ENCODE data around the gene OLFML2A.

Gene OLFML2A

GRCh38 chr9:124802426-124802825 lies 25.5 kb downstream of the OLFML2A start:
- H3K9ac ChIP-seq: no peak overlapping the region
- no peaks in the 10 kb centered on the region for H3K9me3 ChIP-seq (ENCODE audit: control insufficient read depth, low read length)
- H3K27ac ChIP-seq: no peak overlapping the region
- H2AFZ ChIP-seq: no peak overlapping the region
- no peaks in the 10 kb centered on the region for H3K27me3 ChIP-seq (ENCODE audit: control insufficient read depth, insufficient read depth, low read length)
- no peak for TF ChIP-seq CTCF (IDR thresholded peaks at IDR 0.05)
- H3K4me3 ChIP-seq (ENCODE audit: low read depth, low read length): no peak overlapping the region
- no peaks in the 10 kb centered on the region for H3K36me3 ChIP-seq (ENCODE audit: control insufficient read depth, insufficient read depth, low read length)
- no peaks in the 10 kb centered on the region for H3K4me1 ChIP-seq
- H3K79me2 ChIP-seq: no peaks in the 10 kb centered on the region
- no peak overlapping the region for H3K4me2 ChIP-seq (ENCODE audit: low read length)

- no peaks in the 10 kb centered on the region for H3K9me3 ChIP-seq (ENCODE audit: control insufficient read depth, low read length)
- no peak overlapping the region for H2AFZ ChIP-seq
- H3K4me2 ChIP-seq (ENCODE audit: low read length): no peak overlapping the region
- TF ChIP-seq CTCF (IDR thresholded peaks at IDR 0.05): no peak
- no peaks in the 10 kb centered on the region for H3K4me1 ChIP-seq
- no peak overlapping the region for H3K27ac ChIP-seq
- H3K9ac ChIP-seq: no peak overlapping the region
- no peaks in the 10 kb centered on the region for H3K27me3 ChIP-seq (ENCODE audit: control insufficient read depth, insufficient read depth, low read length)
- no peaks in the 10 kb centered on the region for H3K79me2 ChIP-seq
- no peaks in the 10 kb centered on the region for H3K36me3 ChIP-seq (ENCODE audit: control insufficient read depth, insufficient read depth, low read length)
- H3K4me3 ChIP-seq (ENCODE audit: low read depth, low read length): no peak overlapping the region
Measured at GRCh38 chr9:124803911-124804310, 27.0 kb downstream of the OLFML2A start.

- H3K9me3 ChIP-seq (ENCODE audit: control insufficient read depth, low read length): no peaks in the 10 kb centered on the region
Measured at GRCh38 chr9:124805186-124805585, 28.3 kb downstream of the OLFML2A start.

GRCh38 chr9:124808246-124808956 lies 31.5 kb downstream of the OLFML2A start:
- Histone ChIP-seq H3K4me2 (ENCODE audit: low read length) (no peak overlapping the region), H3K27me3 (ENCODE audit: control insufficient read depth, insufficient read depth, low read length) (no peaks in the 10 kb centered on the region), H3K4me3 (ENCODE audit: low read depth, low read length) (no peak overlapping the region), H3K4me1 (no peaks in the 10 kb centered on the region), H2AFZ (no peak overlapping the region), H3K9me3 (ENCODE audit: control insufficient read depth, low read length) (no peaks in the 10 kb centered on the region), H3K79me2 (no peaks in the 10 kb centered on the region), H3K27ac (no peak overlapping the region), H3K36me3 (ENCODE audit: control insufficient read depth, insufficient read depth, low read length) (no peaks in the 10 kb centered on the region), H3K9ac (no peak overlapping the region)
- no peak for TF ChIP-seq CTCF (IDR thresholded peaks at IDR 0.05)

More at GRCh38 chr9:124805186-124805585, 28.3 kb downstream of the OLFML2A start:
- Histone ChIP-seq H3K27ac (no peak overlapping the region), H3K9ac (no peak overlapping the region), H3K79me2 (no peaks in the 10 kb centered on the region), H2AFZ (no peak overlapping the region), H3K27me3 (ENCODE audit: control insufficient read depth, insufficient read depth, low read length) (no peaks in the 10 kb centered on the region), H3K4me3 (ENCODE audit: low read depth, low read length) (no peak overlapping the region), H3K4me2 (ENCODE audit: low read length) (no peak overlapping the region), H3K4me1 (no peaks in the 10 kb centered on the region), H3K36me3 (ENCODE audit: control insufficient read depth, insufficient read depth, low read length) (no peaks in the 10 kb centered on the region)
- TF ChIP-seq CTCF (IDR thresholded peaks at IDR 0.05): no peak

- Histone ChIP-seq H3K27ac (no peak overlapping the region), H2AFZ (no peak overlapping the region), H3K4me2 (ENCODE audit: low read length) (no peak overlapping the region), H3K4me1 (no peaks in the 10 kb centered on the region), H3K27me3 (ENCODE audit: control insufficient read depth, insufficient read depth, low read length) (no peaks in the 10 kb centered on the region), H3K4me3 (ENCODE audit: low read depth, low read length) (no peak overlapping the region), H3K9ac (no peak overlapping the region), H3K79me2 (no peaks in the 10 kb centered on the region), H3K9me3 (ENCODE audit: control insufficient read depth, low read length) (no peaks in the 10 kb centered on the region), H3K36me3 (ENCODE audit: control insufficient read depth, insufficient read depth, low read length) (no peaks in the 10 kb centered on the region)
- TF ChIP-seq CTCF (IDR thresholded peaks at IDR 0.05): no peak
Measured at GRCh38 chr9:124809211-124809610, 32.3 kb downstream of the OLFML2A start.

Measured in parathyroid adenoma (tissue), 2 donors.